Measurements from ENCODE around the gene TMEM44.
A peak's percentile ranks its signal among the peaks of the same experiment; 100 is the strongest.

The TMEM44 gene

GRCh38 chr3:194575484-194576210 is 57.6 kb downstream of the TMEM44 start:
- peaks cover 72% of the 10 kb centered on the region for H3K4me1 ChIP-seq (ENCODE audit: control insufficient read depth, insufficient read depth, low read length)
- H3K9me3 ChIP-seq (ENCODE audit: control insufficient read depth, low read length) = no peaks in the 10 kb centered on the region
- H3K36me3 ChIP-seq (ENCODE audit: control insufficient read depth, insufficient read depth, low read length, severe bottlenecking) = no peaks in the 10 kb centered on the region
- H3K4me3 ChIP-seq (ENCODE audit: low read length) = peak overlapping the region; percentile 14
- peak overlapping the region; percentile 75 for H3K9ac ChIP-seq (ENCODE audit: low read length)
- DNase-seq (ENCODE audit: low read depth) = peak; percentile 11
- H3K27me3 ChIP-seq (replicated peaks; ENCODE audit: control insufficient read depth, insufficient read depth, low read length) = no peaks in the 10 kb centered on the region

GRCh38 chr3:194574639-194575483 is 58.4 kb downstream of the TMEM44 start:
- peak overlapping the region; percentile 75 for H3K9ac ChIP-seq (ENCODE audit: low read length)
- no peaks in the 10 kb centered on the region for H3K27me3 ChIP-seq (replicated peaks; ENCODE audit: control insufficient read depth, insufficient read depth, low read length)
- H3K4me1 ChIP-seq (ENCODE audit: control insufficient read depth, insufficient read depth, low read length) = peaks cover 72% of the 10 kb centered on the region
- no peaks in the 10 kb centered on the region for H3K36me3 ChIP-seq (ENCODE audit: control insufficient read depth, insufficient read depth, low read length, severe bottlenecking)
- DNase-seq (ENCODE audit: low read depth) = no peak
- no peaks in the 10 kb centered on the region for H3K9me3 ChIP-seq (ENCODE audit: control insufficient read depth, low read length)
- H3K4me3 ChIP-seq (ENCODE audit: low read length) = peak overlapping the region; percentile 61

DNA sequence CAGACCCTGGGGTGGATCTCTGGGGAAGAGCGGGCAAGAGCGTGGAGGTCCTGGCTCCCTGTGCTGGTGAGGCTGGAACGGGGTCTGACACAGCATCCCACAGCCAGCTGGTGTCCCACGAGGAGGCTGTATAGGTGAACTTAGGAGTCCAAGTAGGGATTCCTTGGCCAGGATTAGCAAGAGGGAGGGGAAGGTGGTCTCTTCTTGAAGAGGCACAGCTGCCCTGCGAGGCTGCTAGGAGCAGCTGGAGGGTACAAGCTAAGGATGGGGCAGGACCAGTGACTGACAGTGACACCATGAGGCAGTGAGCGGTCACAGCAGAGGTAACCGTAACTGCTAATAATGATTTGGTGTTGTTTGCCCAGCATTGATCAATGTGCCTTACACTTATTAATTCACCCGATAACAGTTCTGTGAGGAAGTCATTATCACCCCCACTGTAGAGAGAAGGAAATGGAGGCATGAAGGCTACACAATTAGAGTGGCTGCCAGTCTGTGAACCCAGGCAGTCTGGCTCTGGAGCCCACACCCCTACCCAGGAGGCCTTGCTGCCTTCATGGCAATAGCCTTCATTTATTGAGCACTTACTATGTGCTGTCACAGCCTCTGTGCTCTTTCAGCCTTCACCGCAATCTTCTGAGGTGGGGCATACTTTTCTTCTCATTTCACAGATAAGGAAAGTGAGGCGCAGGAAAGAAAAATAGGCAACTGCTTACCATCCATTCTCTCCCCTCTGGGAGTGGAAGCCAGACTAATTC is 59.4 kb downstream of the TMEM44 start:
- no peak overlapping the region for H3K4me3 ChIP-seq (ENCODE audit: low read length)
- DNase-seq (ENCODE audit: low read depth) = peak; percentile 48

DNA sequence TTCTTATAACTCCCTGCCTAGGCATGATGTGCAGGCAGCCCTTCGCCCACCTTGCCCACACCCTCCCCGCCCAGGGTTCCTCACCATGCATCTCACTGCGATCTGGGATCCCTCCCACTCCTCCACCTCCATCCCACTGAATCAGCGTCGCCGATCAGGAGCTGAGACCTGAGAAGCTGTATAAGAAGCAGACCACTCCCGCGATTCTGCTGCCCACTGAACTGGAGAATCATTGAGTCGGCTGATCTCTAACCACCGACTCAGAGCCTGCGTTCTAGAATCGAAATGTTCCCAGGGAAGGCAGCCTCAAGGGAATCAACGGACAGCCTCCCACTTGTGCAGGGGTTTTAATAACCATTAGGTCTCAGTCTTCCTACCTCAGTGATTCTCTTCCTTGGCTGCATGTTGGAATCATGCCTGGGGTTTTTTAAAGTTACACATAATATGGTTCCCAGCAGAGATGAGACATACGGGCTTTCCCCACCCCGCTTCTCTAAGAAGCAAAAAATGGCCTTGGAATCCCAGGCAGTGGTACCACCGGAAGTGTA is 60.2 kb downstream of the TMEM44 start:
- DNase-seq (ENCODE audit: low read depth) = no peak
- H3K36me3 ChIP-seq (ENCODE audit: control insufficient read depth, insufficient read depth, low read length, severe bottlenecking) = no peaks in the 10 kb centered on the region

More for the DNA sequence above, 59.4 kb downstream of the TMEM44 start:
- no peaks in the 10 kb centered on the region for H3K27me3 ChIP-seq (replicated peaks; ENCODE audit: control insufficient read depth, insufficient read depth, low read length)
- H3K36me3 ChIP-seq (ENCODE audit: control insufficient read depth, insufficient read depth, low read length, severe bottlenecking) = no peaks in the 10 kb centered on the region
- no peaks in the 10 kb centered on the region for H3K9me3 ChIP-seq (ENCODE audit: control insufficient read depth, low read length)
- peak overlapping the region; percentile 81 for H3K9ac ChIP-seq (ENCODE audit: low read length)
- peaks cover 64% of the 10 kb centered on the region for H3K4me1 ChIP-seq (ENCODE audit: control insufficient read depth, insufficient read depth, low read length)

DNA sequence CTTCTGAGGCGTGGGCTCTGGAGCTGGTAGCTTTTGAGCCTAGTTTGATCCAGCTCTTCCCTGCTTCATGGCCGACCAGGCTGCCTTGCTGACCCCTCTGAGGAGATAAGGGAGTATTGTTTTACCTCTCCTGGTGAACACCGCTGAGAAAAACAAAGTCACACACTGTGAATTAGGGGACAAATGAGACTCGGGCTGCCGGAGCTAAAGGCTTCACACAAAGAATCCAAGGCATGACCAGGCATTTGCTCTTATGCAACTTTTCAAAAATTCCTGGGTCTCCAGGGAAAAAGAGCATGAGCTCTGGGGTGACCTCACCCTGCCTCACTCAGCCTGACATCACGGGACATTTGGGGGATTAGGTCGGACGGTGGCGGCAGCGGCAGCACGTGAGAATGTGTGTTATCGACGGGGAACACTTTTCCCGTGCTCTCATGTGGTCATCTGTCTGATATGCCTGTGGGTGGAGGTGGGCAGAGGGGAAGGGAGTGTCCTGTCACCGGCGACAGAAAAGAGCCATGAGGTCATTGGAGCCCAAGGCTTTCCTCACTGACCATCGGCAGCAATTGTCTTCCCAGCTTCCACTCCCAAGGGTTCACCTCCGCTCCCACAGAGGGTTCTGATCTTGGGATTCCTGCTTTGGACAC is 61.0 kb downstream of the TMEM44 start:
- peak overlapping the region; percentile 60 for H3K4me3 ChIP-seq (ENCODE audit: low read length)
- peak; percentile 94 for DNase-seq (ENCODE audit: low read depth)
- H3K9me3 ChIP-seq (ENCODE audit: control insufficient read depth, low read length) = no peaks in the 10 kb centered on the region
- H3K36me3 ChIP-seq (ENCODE audit: control insufficient read depth, insufficient read depth, low read length, severe bottlenecking) = no peaks in the 10 kb centered on the region
- peaks cover 52% of the 10 kb centered on the region for H3K4me1 ChIP-seq (ENCODE audit: control insufficient read depth, insufficient read depth, low read length)
- H3K27me3 ChIP-seq (replicated peaks; ENCODE audit: control insufficient read depth, insufficient read depth, low read length) = no peaks in the 10 kb centered on the region
- H3K9ac ChIP-seq (ENCODE audit: low read length) = peak overlapping the region; percentile 81

More for the DNA sequence above, 60.2 kb downstream of the TMEM44 start:
- Histone ChIP-seq H3K27me3 (replicated peaks; ENCODE audit: control insufficient read depth, insufficient read depth, low read length) (no peaks in the 10 kb centered on the region), H3K4me1 (ENCODE audit: control insufficient read depth, insufficient read depth, low read length) (peaks cover 58% of the 10 kb centered on the region), H3K4me3 (ENCODE audit: low read length) (peak overlapping the region; percentile 60), H3K9me3 (ENCODE audit: control insufficient read depth, low read length) (no peaks in the 10 kb centered on the region), H3K9ac (ENCODE audit: low read length) (peak overlapping the region; percentile 81)

DNA sequence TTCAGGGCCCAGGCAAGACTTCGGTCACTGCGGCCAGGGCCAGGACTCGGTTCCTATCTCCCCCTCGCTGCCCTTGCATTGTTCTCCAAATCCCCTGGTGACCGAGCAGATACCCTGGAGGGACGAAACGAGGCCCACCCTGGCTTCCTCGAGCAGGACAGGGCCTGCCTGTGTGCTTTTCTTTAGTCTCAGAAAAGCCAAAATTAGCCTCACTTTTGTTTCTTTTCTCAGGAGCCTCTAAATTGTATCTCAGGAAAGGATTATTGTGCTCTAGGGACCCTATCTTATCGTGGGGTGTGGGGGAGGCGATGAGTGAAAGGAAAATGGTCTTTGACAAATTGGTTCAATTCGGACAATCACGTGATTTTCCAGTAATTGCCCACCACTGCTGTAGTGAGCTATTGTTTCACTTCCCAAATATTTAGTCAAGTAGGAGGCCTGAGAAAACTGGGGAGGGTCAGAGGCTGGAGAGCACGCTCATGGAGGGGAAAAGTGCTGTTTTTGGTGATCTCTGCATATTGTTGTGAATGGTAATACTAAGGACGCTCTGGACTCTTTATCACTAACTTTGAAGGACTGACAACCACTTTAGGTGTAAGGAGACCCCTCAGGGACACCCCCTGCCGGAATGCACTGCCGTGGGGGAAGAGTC is 61.6 kb downstream of the TMEM44 start:
- Histone ChIP-seq H3K27me3 (replicated peaks; ENCODE audit: control insufficient read depth, insufficient read depth, low read length) (no peaks in the 10 kb centered on the region), H3K36me3 (ENCODE audit: control insufficient read depth, insufficient read depth, low read length, severe bottlenecking) (no peaks in the 10 kb centered on the region), H3K9ac (ENCODE audit: low read length) (peak overlapping the region; percentile 81), H3K4me3 (ENCODE audit: low read length) (peak overlapping the region; percentile 60), H3K4me1 (ENCODE audit: control insufficient read depth, insufficient read depth, low read length) (peaks cover 52% of the 10 kb centered on the region), H3K9me3 (ENCODE audit: control insufficient read depth, low read length) (no peaks in the 10 kb centered on the region)
- no peak for DNase-seq (ENCODE audit: low read depth)

DNA sequence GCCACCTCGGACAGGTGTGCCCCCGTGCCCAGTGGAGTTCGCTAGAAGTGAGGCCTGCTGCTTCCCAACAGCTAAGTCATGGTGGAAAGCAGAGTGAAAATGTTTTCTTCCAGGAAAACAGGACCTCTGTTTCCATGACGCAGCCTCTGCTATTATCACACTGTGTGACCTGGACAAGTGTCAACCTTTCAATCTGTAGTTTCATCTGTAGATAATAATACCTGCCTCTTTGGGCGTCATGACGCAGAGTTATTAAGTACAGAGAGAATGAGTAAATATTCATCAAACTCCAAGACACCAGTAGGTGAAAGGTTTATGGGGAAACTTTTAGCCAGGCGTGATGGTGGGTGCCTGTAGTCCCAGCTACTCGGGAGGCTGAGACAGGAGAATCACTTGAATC is 62.3 kb downstream of the TMEM44 start:
- H3K4me3 ChIP-seq (ENCODE audit: low read length) = no peak overlapping the region
- DNase-seq (ENCODE audit: low read depth) = no peak
- H3K9me3 ChIP-seq (ENCODE audit: control insufficient read depth, low read length) = no peaks in the 10 kb centered on the region
- H3K36me3 ChIP-seq (ENCODE audit: control insufficient read depth, insufficient read depth, low read length, severe bottlenecking) = no peaks in the 10 kb centered on the region
- H3K27me3 ChIP-seq (replicated peaks; ENCODE audit: control insufficient read depth, insufficient read depth, low read length) = no peaks in the 10 kb centered on the region
- H3K9ac ChIP-seq (ENCODE audit: low read length) = no peak overlapping the region
- peaks cover 51% of the 10 kb centered on the region for H3K4me1 ChIP-seq (ENCODE audit: control insufficient read depth, insufficient read depth, low read length)

DNA sequence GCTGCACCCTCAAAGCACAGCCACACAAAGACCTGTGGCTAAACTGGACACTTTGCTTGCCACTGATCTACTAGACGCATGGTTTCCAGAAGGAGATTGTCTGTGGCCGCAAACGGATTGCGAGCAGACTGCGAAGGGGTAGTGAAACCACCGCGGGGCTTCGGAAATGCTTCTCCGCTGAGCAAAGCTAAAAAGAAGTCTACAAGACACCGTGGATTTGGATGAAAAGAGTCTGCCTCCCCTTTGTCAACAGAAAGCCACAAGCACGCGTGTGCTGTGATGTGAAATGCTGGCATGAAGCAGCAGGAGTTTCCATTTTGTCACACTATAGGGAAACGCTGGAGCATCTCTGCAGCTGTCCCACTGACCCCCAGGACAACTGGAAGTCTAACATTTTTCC is 63.0 kb downstream of the TMEM44 start:
- H3K27me3 ChIP-seq (replicated peaks; ENCODE audit: control insufficient read depth, insufficient read depth, low read length) = no peaks in the 10 kb centered on the region
- H3K4me1 ChIP-seq (ENCODE audit: control insufficient read depth, insufficient read depth, low read length) = peaks cover 50% of the 10 kb centered on the region
- H3K36me3 ChIP-seq (ENCODE audit: control insufficient read depth, insufficient read depth, low read length, severe bottlenecking) = no peaks in the 10 kb centered on the region
- DNase-seq (ENCODE audit: low read depth) = no peak
- no peak overlapping the region for H3K9ac ChIP-seq (ENCODE audit: low read length)
- no peaks in the 10 kb centered on the region for H3K9me3 ChIP-seq (ENCODE audit: control insufficient read depth, low read length)
- H3K4me3 ChIP-seq (ENCODE audit: low read length) = no peak overlapping the region

DNA sequence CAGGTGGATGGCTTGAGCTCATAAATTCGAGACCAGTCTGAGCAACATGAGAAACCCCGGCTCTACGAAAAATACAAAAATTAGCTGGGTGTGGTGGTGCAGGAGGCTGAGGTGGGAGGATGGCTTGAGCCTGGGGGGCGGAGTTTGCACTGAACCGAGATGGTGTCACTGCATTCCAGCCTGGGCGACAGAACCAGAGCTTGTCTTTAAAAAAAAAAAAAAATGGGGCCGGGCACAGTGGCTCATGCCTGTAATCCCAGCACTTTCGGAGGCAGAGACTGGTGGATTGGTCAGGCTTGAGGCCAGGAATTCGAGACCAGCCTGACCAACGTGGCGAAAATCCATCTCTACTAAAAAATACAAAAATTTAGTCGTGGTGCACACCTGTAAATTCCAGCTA is 64.0 kb downstream of the TMEM44 start:
- Histone ChIP-seq H3K4me1 (ENCODE audit: control insufficient read depth, insufficient read depth, low read length) (peaks cover 41% of the 10 kb centered on the region), H3K9ac (ENCODE audit: low read length) (no peak overlapping the region), H3K36me3 (ENCODE audit: control insufficient read depth, insufficient read depth, low read length, severe bottlenecking) (no peaks in the 10 kb centered on the region), H3K27me3 (replicated peaks; ENCODE audit: control insufficient read depth, insufficient read depth, low read length) (no peaks in the 10 kb centered on the region), H3K4me3 (ENCODE audit: low read length) (no peak overlapping the region), H3K9me3 (ENCODE audit: control insufficient read depth, low read length) (no peaks in the 10 kb centered on the region)
- no peak for DNase-seq (ENCODE audit: low read depth)

DNA sequence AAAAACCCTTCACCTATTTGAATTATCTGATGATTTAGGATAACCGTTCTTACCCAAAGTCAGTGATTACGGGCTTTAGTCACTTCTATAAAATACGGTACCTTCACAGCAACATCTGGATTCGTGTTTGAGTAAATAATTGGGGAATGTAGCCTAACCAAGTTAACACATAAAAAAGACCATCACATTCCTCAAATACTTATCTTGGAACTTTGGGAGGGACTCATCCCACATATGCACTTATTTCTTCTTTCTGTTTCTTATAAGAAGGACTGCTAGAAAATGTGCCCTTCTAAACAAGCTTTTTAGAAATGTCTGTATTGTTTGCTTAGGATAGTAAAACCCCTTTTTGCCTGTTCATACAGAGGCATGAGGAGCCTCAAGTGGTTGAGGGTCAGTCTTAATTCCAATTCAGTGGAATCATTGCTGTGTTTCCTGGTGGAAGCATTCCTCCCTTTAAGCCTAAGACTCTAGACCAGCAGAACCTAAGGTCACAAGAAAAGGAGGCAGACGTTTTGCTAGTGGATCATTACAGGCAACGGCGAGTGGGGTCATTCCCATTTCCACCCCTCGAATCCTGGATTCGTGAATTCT is 67.5 kb downstream of the TMEM44 start:
- DNase-seq (ENCODE audit: low read depth) = peak; percentile 62
- Histone ChIP-seq H3K4me3 (ENCODE audit: low read length) (peak overlapping the region; percentile 34), H3K4me1 (ENCODE audit: control insufficient read depth, insufficient read depth, low read length) (peaks cover 19% of the 10 kb centered on the region), H3K27me3 (replicated peaks; ENCODE audit: control insufficient read depth, insufficient read depth, low read length) (no peaks in the 10 kb centered on the region), H3K9me3 (ENCODE audit: control insufficient read depth, low read length) (no peaks in the 10 kb centered on the region), H3K9ac (ENCODE audit: low read length) (peak overlapping the region; percentile 60), H3K36me3 (ENCODE audit: control insufficient read depth, insufficient read depth, low read length, severe bottlenecking) (no peaks in the 10 kb centered on the region)
